Measurements from ENCODE around the gene KRTAP12-1. TPM values are rescaled to one million over a fixed set of nuclear protein-coding genes. Genes with fewer than 3 reads are reported as not detected.

Gene KRTAP12-1
- total RNA-seq, 1 donor from 2014 or later, result not detected

- H3K27ac Mint-ChIP-seq, result no peak within 1 kb of the TSS
- TF ChIP-seq, protein P1, sequence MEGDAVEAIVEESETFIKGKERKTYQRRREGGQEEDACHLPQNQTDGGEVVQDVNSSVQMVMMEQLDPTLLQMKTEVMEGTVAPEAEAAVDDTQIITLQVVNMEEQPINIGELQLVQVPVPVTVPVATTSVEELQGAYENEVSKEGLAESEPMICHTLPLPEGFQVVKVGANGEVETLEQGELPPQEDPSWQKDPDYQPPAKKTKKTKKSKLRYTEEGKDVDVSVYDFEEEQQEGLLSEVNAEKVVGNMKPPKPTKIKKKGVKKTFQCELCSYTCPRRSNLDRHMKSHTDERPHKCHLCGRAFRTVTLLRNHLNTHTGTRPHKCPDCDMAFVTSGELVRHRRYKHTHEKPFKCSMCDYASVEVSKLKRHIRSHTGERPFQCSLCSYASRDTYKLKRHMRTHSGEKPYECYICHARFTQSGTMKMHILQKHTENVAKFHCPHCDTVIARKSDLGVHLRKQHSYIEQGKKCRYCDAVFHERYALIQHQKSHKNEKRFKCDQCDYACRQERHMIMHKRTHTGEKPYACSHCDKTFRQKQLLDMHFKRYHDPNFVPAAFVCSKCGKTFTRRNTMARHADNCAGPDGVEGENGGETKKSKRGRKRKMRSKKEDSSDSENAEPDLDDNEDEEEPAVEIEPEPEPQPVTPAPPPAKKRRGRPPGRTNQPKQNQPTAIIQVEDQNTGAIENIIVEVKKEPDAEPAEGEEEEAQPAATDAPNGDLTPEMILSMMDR (conservative IDR thresholded peaks at IDR 0.05), result no peak
- no peaks in the 10 kb centered on the region for H3K4me1 Mint-ChIP-seq (ENCODE audit: unreplicated experiment)
- H3K9me3 Mint-ChIP-seq, result peaks cover 12% of the 10 kb centered on the region
- peaks cover 3% of the 10 kb centered on the region for H3K27me3 Mint-ChIP-seq
- DNase-seq (ENCODE audit: extremely low spot score, unreplicated experiment), result peak; percentile 64
- H3K36me3 Mint-ChIP-seq, result no peaks in the 10 kb centered on the region
- H3K4me3 Mint-ChIP-seq, result no peak within 1 kb of the TSS
Measured at GRCh38 chr21:44637018-44637850, 44.7 kb downstream of the KRTAP12-1 start, which contains the start of gene KRTAP10-10. Gene KRTAP10-10 (plus strand): TSS chr21:44637356. CDS start chr21:44637418, 62 bp downstream.

GRCh38 chr21:44636209-44637017, 45.5 kb downstream of the KRTAP12-1 start:
- TF ChIP-seq, protein P1 (conservative IDR thresholded peaks at IDR 0.05), result no peak
- Mint-ChIP-seq H3K9me3 (peaks cover 20% of the 10 kb centered on the region), H3K27me3 (peaks cover 3% of the 10 kb centered on the region), H3K36me3 (no peaks in the 10 kb centered on the region), H3K4me3 (no peak overlapping the region), H3K27ac (no peak overlapping the region), H3K4me1 (ENCODE audit: unreplicated experiment) (no peaks in the 10 kb centered on the region)
- DNase-seq (ENCODE audit: extremely low spot score, unreplicated experiment), result peak; percentile 48

DNA sequence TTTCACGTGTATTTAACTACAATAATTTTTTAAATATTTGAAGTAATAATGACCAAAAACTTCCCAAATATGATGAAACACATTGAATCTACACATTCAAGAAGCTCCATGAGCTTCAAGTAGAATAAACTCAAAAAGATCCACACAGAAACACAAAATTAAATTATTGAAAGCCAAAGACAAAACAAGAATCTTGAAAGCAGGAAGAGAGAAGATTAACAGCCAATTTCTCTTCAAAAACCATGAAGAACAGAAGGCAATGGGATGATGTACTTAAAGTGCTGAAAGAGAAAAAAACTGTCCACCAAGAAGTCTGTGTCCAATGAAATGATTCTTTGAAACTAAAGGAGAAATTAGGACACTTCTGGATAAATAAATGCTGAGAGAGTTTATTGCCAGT, 49.9 kb downstream of the KRTAP12-1 start:
- DNase-seq (ENCODE audit: extremely low spot score, unreplicated experiment), result no peak
- no peaks in the 10 kb centered on the region for H3K4me1 Mint-ChIP-seq (ENCODE audit: unreplicated experiment)
- H3K27me3 Mint-ChIP-seq, result peaks cover 3% of the 10 kb centered on the region
- no peak overlapping the region for H3K27ac Mint-ChIP-seq
- H3K9me3 Mint-ChIP-seq, result peaks cover 24% of the 10 kb centered on the region
- TF ChIP-seq, protein P1 (conservative IDR thresholded peaks at IDR 0.05), result no peak
- no peak overlapping the region for H3K4me3 Mint-ChIP-seq
- no peaks in the 10 kb centered on the region for H3K36me3 Mint-ChIP-seq

Other genes with a start within 250 kb of the KRTAP12-1 start
- gene LRRC3, start 226.7 kb downstream of the KRTAP12-1 start, total RNA-seq (ENCODE audit: low replicate concordance), result 6.4 and 8.7 TPM in 2 replicates
- not detected in 2 replicates for gene KRTAP10-1, start 142.0 kb downstream of the KRTAP12-1 start, total RNA-seq (ENCODE audit: low replicate concordance)
- not detected in 2 replicates for gene KRTAP10-2, start 130.7 kb downstream of the KRTAP12-1 start, total RNA-seq (ENCODE audit: low replicate concordance)
- not detected in 2 replicates for gene KRTAP10-3, start 123.4 kb downstream of the KRTAP12-1 start, total RNA-seq (ENCODE audit: low replicate concordance)
- not detected in 2 replicates for gene KRTAP10-4, start 108.4 kb downstream of the KRTAP12-1 start, total RNA-seq (ENCODE audit: low replicate concordance)
- gene KRTAP10-5, start 101.6 kb downstream of the KRTAP12-1 start, total RNA-seq (ENCODE audit: low replicate concordance), result not detected in 2 replicates
- not detected in 2 replicates for gene KRTAP10-6, start 89.7 kb downstream of the KRTAP12-1 start, total RNA-seq (ENCODE audit: low replicate concordance)
- gene KRTAP10-7, start 81.6 kb downstream of the KRTAP12-1 start, total RNA-seq (ENCODE audit: low replicate concordance), result not detected in 2 replicates
- not detected in 2 replicates for gene KRTAP10-8, start 70.1 kb downstream of the KRTAP12-1 start, total RNA-seq (ENCODE audit: low replicate concordance)
- not detected in 2 replicates for gene KRTAP10-9, start 55.1 kb downstream of the KRTAP12-1 start, total RNA-seq (ENCODE audit: low replicate concordance)
- not detected in 2 replicates for gene KRTAP10-10, start 44.8 kb downstream of the KRTAP12-1 start, total RNA-seq (ENCODE audit: low replicate concordance)
- gene KRTAP10-11, start 35.7 kb downstream of the KRTAP12-1 start, total RNA-seq (ENCODE audit: low replicate concordance), result not detected in 2 replicates
- not detected in 2 replicates for gene KRTAP12-4, start 27.5 kb downstream of the KRTAP12-1 start, total RNA-seq (ENCODE audit: low replicate concordance)
- gene KRTAP12-3, start 24.2 kb downstream of the KRTAP12-1 start, total RNA-seq (ENCODE audit: low replicate concordance), result not detected in 2 replicates
- not detected in 2 replicates for gene KRTAP12-2, start 15.2 kb downstream of the KRTAP12-1 start, total RNA-seq (ENCODE audit: low replicate concordance)
- gene KRTAP10-12, start 15.0 kb upstream of the KRTAP12-1 start, total RNA-seq (ENCODE audit: low replicate concordance), result not detected in 2 replicates
- 0.34 and 0.59 TPM in 2 replicates for gene TSPEAR, start 29.4 kb upstream of the KRTAP12-1 start, total RNA-seq (ENCODE audit: low replicate concordance)
- 75.6 and 92.4 TPM in 2 replicates for gene UBE2G2, start 119.7 kb upstream of the KRTAP12-1 start, total RNA-seq (ENCODE audit: low replicate concordance)
- gene SUMO3, start 135.9 kb upstream of the KRTAP12-1 start, total RNA-seq (ENCODE audit: low replicate concordance), result 61.0 and 81.2 TPM in 2 replicates
- 168 and 195 TPM in 2 replicates for gene PTTG1IP, start 191.5 kb upstream of the KRTAP12-1 start, total RNA-seq (ENCODE audit: low replicate concordance)
- gene ITGB2, start 238.7 kb upstream of the KRTAP12-1 start, total RNA-seq (ENCODE audit: low replicate concordance), result 0.36 and 0.80 TPM in 2 replicates

Measured in type B pancreatic cell (in vitro differentiated cells).